HEK293 (cell line): Measurements from ENCODE around the gene VPS33A.

Experiments used
- CTCF ChIA-PET: fragments of 350-600 bp; formaldehyde crosslinking; extraction: SDS; loops from one replicate; lab custom pipeline; 2021; ENCODE audit warnings: antibody characterized with exemption; lab: Yijun Ruan, JAX
- POLR2A ChIA-PET: fragments of 300-600 bp; formaldehyde crosslinking; extraction: SDS; loops from one replicate; lab custom pipeline; 2020; ENCODE audit warnings: antibody characterized with exemption, inconsistent platforms; lab: Yijun Ruan, JAX
- H3K27ac ChIP-seq: fragments of 200-500 bp; sonication (Bioruptor generic); 2 replicates; pipeline ENCODE4 v1.5.1; 2014; ENCODE audit warnings: low read depth, low read length, control low read depth, inconsistent platforms; ENCODE audit errors: extremely low read depth
- H3K36me3 ChIP-seq, 2 experiments: fragments of 200-500 bp in 1 of 2; sonication (Bioruptor generic) in 1 of 2; 1 replicate in 1 of 2; 2 replicates in 1 of 2; pipeline ENCODE4 v1.5.1; 2014 to 2017; ENCODE audit warnings: inconsistent platforms in 2 of 2, low read length in 2 of 2; ENCODE audit not compliant: control insufficient read depth in 2 of 2, insufficient read depth in 1 of 2
- H3K4me1 ChIP-seq: fragments of 200-500 bp; sonication (Bioruptor generic); 2 replicates; pipeline ENCODE4 v1.5.1; 2014; ENCODE audit warnings: mild to moderate bottlenecking, low read length, inconsistent platforms; ENCODE audit not compliant: control insufficient read depth, insufficient read depth
- H3K4me3 ChIP-seq: 2 replicates; pipeline ENCODE4 v1.5.1; 2011; ENCODE audit warnings: low read depth, mild to moderate bottlenecking, control low read depth, low read length, moderate library complexity
- H3K9me3 ChIP-seq: fragments of 200-500 bp; sonication (Bioruptor generic); 2 replicates; pipeline ENCODE4 v1.5.1; 2014; ENCODE audit warnings: low read depth, low read length, inconsistent platforms; ENCODE audit not compliant: control insufficient read depth, insufficient read depth
- BCL11A ChIP-seq: fragments of 450-650 bp; formaldehyde crosslinking; IDR thresholded peaks from 2 replicates; pipeline ENCODE4 v1.5.1; 2016; ENCODE audit warnings: low read depth, missing biosample characterization, missing genetic modification characterization
- KLF10 ChIP-seq: fragments of 450-650 bp; IDR thresholded peaks from 2 replicates; pipeline ENCODE4 v1.5.1; 2018; ENCODE audit warnings: missing biosample characterization, mild to moderate bottlenecking, missing genetic modification characterization
- MEIS1 ChIP-seq: sonication (generic); formaldehyde crosslinking; IDR thresholded peaks from 2 replicates; pipeline ENCODE4 v1.8.1; 2022; ENCODE audit warnings: missing genetic modification reagents, mild to moderate bottlenecking, borderline replicate concordance
- PRDM1 ChIP-seq: fragments of 450-650 bp; formaldehyde crosslinking; IDR thresholded peaks from 2 replicates; pipeline ENCODE4; 2016; ENCODE audit warnings: missing biosample characterization, missing genetic modification characterization
- SP2 ChIP-seq: fragments of 450-650 bp; formaldehyde crosslinking; IDR thresholded peaks from 2 replicates; pipeline ENCODE4 v1.5.1; 2016; ENCODE audit warnings: missing biosample characterization, missing genetic modification characterization
- ZBTB8A ChIP-seq: fragments of 450-650 bp; formaldehyde crosslinking; IDR thresholded peaks from 2 replicates; pipeline ENCODE4 v1.5.1; 2016; ENCODE audit warnings: missing biosample characterization, missing genetic modification characterization
- ZFP37 ChIP-seq: fragments of 450-650 bp; formaldehyde crosslinking; IDR thresholded peaks from 2 replicates; pipeline ENCODE4 v1.5.1; 2016; ENCODE audit warnings: missing biosample characterization, missing genetic modification characterization
- ZIC2 ChIP-seq: fragments of 450-650 bp; formaldehyde crosslinking; IDR thresholded peaks from 2 replicates; pipeline ENCODE4 v1.5.1; 2016; ENCODE audit warnings: missing biosample characterization, missing genetic modification characterization
- ZNF121 ChIP-seq: fragments of 450-650 bp; formaldehyde crosslinking; IDR thresholded peaks from 2 replicates; pipeline ENCODE4 v1.5.1; 2016; ENCODE audit warnings: missing biosample characterization, missing genetic modification characterization
- ZNF133 ChIP-seq: fragments of 450-650 bp; formaldehyde crosslinking; IDR thresholded peaks from 2 replicates; pipeline ENCODE4 v1.5.1; 2016; ENCODE audit warnings: missing biosample characterization, missing genetic modification characterization
- ZNF16 ChIP-seq: fragments of 450-650 bp; formaldehyde crosslinking; IDR thresholded peaks from 2 replicates; pipeline ENCODE4 v1.5.1; 2016; ENCODE audit warnings: low read depth, missing biosample characterization, missing genetic modification characterization
- ZNF175 ChIP-seq: fragments of 450-650 bp; formaldehyde crosslinking; IDR thresholded peaks from 2 replicates; pipeline ENCODE4 v1.5.1; 2016; ENCODE audit warnings: missing biosample characterization, missing genetic modification characterization
- ZNF223 ChIP-seq: fragments of 450-650 bp; formaldehyde crosslinking; IDR thresholded peaks from 2 replicates; pipeline ENCODE4 v1.5.1; 2016; ENCODE audit warnings: missing biosample characterization, missing genetic modification characterization
- ZNF292 ChIP-seq: fragments of 450-650 bp; formaldehyde crosslinking; IDR thresholded peaks from 2 replicates; pipeline ENCODE4 v1.5.1; 2016; ENCODE audit warnings: low read depth, missing biosample characterization, missing genetic modification characterization, borderline replicate concordance
- ZNF335 ChIP-seq: fragments of 450-650 bp; formaldehyde crosslinking; conservative IDR thresholded peaks from 2 replicates; pipeline ENCODE4 v1.5.1; 2016; ENCODE audit warnings: missing biosample characterization, missing genetic modification characterization
- ZNF404 ChIP-seq: fragments of 450-650 bp; formaldehyde crosslinking; IDR thresholded peaks from 2 replicates; pipeline ENCODE4 v1.5.1; 2017; ENCODE audit warnings: missing biosample characterization, missing genetic modification characterization
- ZNF416 ChIP-seq: fragments of 450-650 bp; formaldehyde crosslinking; IDR thresholded peaks from 2 replicates; pipeline ENCODE4 v1.5.1; 2016; ENCODE audit warnings: missing biosample characterization, missing genetic modification characterization
- ZNF423 ChIP-seq: fragments of 450-650 bp; formaldehyde crosslinking; IDR thresholded peaks from 2 replicates; pipeline ENCODE4 v1.5.1; 2016; ENCODE audit warnings: missing biosample characterization, missing genetic modification characterization
- ZNF514 ChIP-seq: fragments of 450-650 bp; formaldehyde crosslinking; IDR thresholded peaks from 2 replicates; pipeline ENCODE4 v1.5.1; 2016; ENCODE audit warnings: missing biosample characterization, missing genetic modification characterization
- ZNF521 ChIP-seq: fragments of 450-650 bp; formaldehyde crosslinking; IDR thresholded peaks from 2 replicates; pipeline ENCODE4 v1.5.1; 2017; ENCODE audit warnings: missing biosample characterization, mild to moderate bottlenecking, missing genetic modification characterization
- ZNF555 ChIP-seq: fragments of 450-650 bp; formaldehyde crosslinking; conservative IDR thresholded peaks from 2 replicates; pipeline ENCODE4 v1.5.1; 2017; ENCODE audit warnings: missing biosample characterization, mild to moderate bottlenecking, missing genetic modification characterization, inconsistent platforms
- ZNF561 ChIP-seq: fragments of 450-650 bp; IDR thresholded peaks from 2 replicates; pipeline ENCODE4 v1.5.1; 2018; ENCODE audit warnings: missing biosample characterization, missing genetic modification characterization, borderline replicate concordance
- ZNF610 ChIP-seq: fragments of 450-650 bp; formaldehyde crosslinking; IDR thresholded peaks from 2 replicates; pipeline ENCODE4 v1.5.1; 2016; ENCODE audit warnings: missing biosample characterization, missing genetic modification characterization, borderline replicate concordance
- ZNF626 ChIP-seq: fragments of 450-650 bp; sonication (Bioruptor Pico); formaldehyde crosslinking; IDR thresholded peaks from 2 replicates; pipeline ENCODE4 v1.5.1; 2018; ENCODE audit warnings: missing biosample characterization, missing genetic modification characterization, inconsistent platforms
- ZNF792 ChIP-seq: fragments of 450-650 bp; formaldehyde crosslinking; IDR thresholded peaks from 2 replicates; pipeline ENCODE4 v1.5.1; 2016; ENCODE audit warnings: missing biosample characterization, missing genetic modification characterization
- ZSCAN30 ChIP-seq: fragments of 450-650 bp; IDR thresholded peaks from 2 replicates; pipeline ENCODE4 v1.5.1; 2018; ENCODE audit warnings: missing biosample characterization, mild to moderate bottlenecking, missing genetic modification characterization, moderate library complexity
- TF ChIP-seq, protein P1 (sequence below): fragments of 450-650 bp; formaldehyde crosslinking; IDR thresholded peaks from 2 replicates; pipeline ENCODE4 v1.5.1; 2016; ENCODE audit warnings: missing biosample characterization, missing genetic modification characterization
- TF ChIP-seq, protein P2 (sequence below): fragments of 450-650 bp; formaldehyde crosslinking; IDR thresholded peaks from 2 replicates; pipeline ENCODE4 v1.5.1; 2017; ENCODE audit warnings: missing biosample characterization, missing genetic modification characterization
- TF ChIP-seq, protein P3 (sequence below): sonication (generic); formaldehyde crosslinking; IDR thresholded peaks from 2 replicates; pipeline ENCODE4 v1.8.1; 2022; ENCODE audit warnings: mild to moderate bottlenecking, moderate library complexity, missing genetic modification reagents

The VPS33A gene

DNA sequence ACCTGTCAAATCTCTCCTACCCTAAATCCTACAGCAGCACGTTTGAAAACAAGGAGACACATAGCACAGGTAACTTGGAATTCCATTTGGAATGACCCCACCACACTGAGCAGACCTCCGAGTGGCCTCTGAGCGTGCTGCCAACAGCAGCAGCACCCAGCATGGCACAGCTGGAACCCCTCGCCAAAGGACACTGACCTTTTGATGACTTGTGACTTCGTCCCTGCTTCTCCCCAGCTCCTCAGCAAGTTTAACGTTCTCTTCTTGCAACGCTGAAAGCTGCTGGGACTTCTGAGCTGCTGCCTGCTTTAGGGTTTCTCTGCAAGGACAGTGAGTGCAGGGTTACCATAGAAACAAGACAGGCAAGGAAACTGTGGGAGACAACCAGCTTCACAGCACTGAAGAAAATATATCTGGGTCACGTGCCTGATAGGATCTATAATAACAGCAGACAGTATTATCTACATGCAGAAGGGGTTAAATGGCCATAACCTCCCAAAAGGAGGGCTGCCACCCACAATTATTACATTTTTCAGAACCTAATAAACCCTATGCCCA is 43.3 kb upstream of the VPS33A start:
- H3K36me3 ChIP-seq: peaks cover 0 to 19% of the 10 kb centered on the region in 2 experiments; a peak in 1 of 3 replicates
- TF ChIP-seq BCL11A (tag by site-specific recombination) (no peak), ZSCAN30 (no peak), ZIC2 (tag by site-specific recombination) (no peak), ZNF121 (no peak), ZNF561 (tag by site-specific recombination) (no peak), MEIS1 (CRISPR knock-in tag) (no peak), PRDM1 (tag by site-specific recombination) (no peak), ZNF626 (tag by site-specific recombination) (no peak), ZNF292 (tag by site-specific recombination) (no peak), SP2 (tag by site-specific recombination) (no peak), ZNF514 (tag by site-specific recombination) (no peak), ZNF223 (tag by site-specific recombination) (no peak), ZNF555 (tag by site-specific recombination) (no peak)
- TF ChIP-seq, protein P1, sequence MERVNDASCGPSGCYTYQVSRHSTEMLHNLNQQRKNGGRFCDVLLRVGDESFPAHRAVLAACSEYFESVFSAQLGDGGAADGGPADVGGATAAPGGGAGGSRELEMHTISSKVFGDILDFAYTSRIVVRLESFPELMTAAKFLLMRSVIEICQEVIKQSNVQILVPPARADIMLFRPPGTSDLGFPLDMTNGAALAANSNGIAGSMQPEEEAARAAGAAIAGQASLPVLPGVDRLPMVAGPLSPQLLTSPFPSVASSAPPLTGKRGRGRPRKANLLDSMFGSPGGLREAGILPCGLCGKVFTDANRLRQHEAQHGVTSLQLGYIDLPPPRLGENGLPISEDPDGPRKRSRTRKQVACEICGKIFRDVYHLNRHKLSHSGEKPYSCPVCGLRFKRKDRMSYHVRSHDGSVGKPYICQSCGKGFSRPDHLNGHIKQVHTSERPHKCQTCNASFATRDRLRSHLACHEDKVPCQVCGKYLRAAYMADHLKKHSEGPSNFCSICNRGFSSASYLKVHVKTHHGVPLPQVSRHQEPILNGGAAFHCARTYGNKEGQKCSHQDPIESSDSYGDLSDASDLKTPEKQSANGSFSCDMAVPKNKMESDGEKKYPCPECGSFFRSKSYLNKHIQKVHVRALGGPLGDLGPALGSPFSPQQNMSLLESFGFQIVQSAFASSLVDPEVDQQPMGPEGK: no peak
- ChIA-PET POLR2A (interaction anchor here (0.6 kb wide), 1 partner anchor 98 kb away, joined by 4 read pairs; no protein-coding TSS in a partner anchor), CTCF (interaction anchor here (0.5 to 1.4 kb wide), 3 partner anchors 26 to 192 kb away, joined by 3 to 6 read pairs (median 4); no protein-coding TSS in a partner anchor)
- no peak overlapping the region for H3K27ac ChIP-seq
- H3K4me1 ChIP-seq: no peaks in the 10 kb centered on the region
- H3K9me3 ChIP-seq: no peaks in the 10 kb centered on the region
- no peak overlapping the region for H3K4me3 ChIP-seq

DNA sequence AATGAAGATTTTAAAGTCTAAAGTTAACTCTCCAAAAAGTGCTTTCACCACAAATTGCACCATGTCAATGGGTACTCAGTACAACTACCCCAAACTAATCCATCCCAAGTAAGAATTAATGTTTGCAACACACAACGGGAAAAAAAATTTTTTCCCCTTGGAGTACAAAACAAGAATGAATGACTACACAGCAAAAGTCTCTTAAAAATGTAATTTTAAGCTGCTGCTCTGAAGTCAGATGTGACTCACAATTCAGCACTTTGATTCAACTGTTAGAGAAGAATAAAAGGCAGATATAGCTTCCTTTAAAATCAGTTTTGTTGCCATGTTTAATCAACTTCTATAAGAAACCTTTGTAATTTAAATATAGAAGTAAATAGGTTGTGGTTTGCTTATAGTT is 42.5 kb upstream of the VPS33A start:
- H3K4me3 ChIP-seq: no peak overlapping the region
- no peaks in the 10 kb centered on the region for H3K9me3 ChIP-seq
- ChIA-PET CTCF (interaction anchor here (0.6 to 1.4 kb wide), 5 partner anchors 27 to 315 kb away, joined by 3 to 6 read pairs (median 3); no protein-coding TSS in a partner anchor), POLR2A (no interaction called here)
- H3K36me3 ChIP-seq: peaks cover 0 to 16% of the 10 kb centered on the region in 2 experiments; a peak in 1 of 3 replicates
- no peaks in the 10 kb centered on the region for H3K4me1 ChIP-seq
- TF ChIP-seq, protein P2, sequence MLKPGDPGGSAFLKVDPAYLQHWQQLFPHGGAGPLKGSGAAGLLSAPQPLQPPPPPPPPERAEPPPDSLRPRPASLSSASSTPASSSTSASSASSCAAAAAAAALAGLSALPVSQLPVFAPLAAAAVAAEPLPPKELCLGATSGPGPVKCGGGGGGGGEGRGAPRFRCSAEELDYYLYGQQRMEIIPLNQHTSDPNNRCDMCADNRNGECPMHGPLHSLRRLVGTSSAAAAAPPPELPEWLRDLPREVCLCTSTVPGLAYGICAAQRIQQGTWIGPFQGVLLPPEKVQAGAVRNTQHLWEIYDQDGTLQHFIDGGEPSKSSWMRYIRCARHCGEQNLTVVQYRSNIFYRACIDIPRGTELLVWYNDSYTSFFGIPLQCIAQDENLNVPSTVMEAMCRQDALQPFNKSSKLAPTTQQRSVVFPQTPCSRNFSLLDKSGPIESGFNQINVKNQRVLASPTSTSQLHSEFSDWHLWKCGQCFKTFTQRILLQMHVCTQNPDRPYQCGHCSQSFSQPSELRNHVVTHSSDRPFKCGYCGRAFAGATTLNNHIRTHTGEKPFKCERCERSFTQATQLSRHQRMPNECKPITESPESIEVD (tag by site-specific recombination): no peak
- TF ChIP-seq ZNF792 (tag by site-specific recombination) (no peak), ZNF404 (no peak), ZNF423 (no peak)
- no peak overlapping the region for H3K27ac ChIP-seq

DNA sequence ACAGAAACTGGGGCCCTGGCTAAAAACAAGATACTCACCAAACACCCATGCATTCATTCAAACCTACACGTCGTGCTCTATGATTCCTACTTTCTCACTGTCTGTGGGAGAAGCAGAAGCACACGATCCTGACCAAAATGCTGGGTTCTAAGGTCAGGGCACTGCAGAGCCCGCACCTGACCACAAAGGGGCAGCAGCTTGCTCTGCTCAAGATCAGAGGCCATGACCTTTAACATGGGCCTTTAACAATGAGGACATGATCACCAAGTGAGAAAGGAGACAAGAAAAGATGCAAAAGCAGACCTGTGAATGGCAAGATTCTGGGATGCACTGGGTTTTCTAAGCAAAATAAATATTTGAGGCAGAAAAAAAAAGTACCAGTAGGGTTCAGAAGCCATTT is 40.1 kb upstream of the VPS33A start:
- Histone ChIP-seq H3K4me1 (no peaks in the 10 kb centered on the region), H3K9me3 (no peaks in the 10 kb centered on the region), H3K27ac (no peak overlapping the region), H3K4me3 (no peak overlapping the region), H3K36me3 (peaks cover 0 to 20% of the 10 kb centered on the region in 2 experiments; a peak in 2 of 3 replicates)
- POLR2A ChIA-PET: interaction anchor here (0.7 kb wide), 1 partner anchor 78 kb away, joined by 5 read pairs; no protein-coding TSS in a partner anchor
- CTCF ChIA-PET: interaction anchor here (1.3 kb wide), 1 partner anchor 165 kb away, joined by 4 read pairs; no protein-coding TSS in a partner anchor
- TF ChIP-seq, protein P3, sequence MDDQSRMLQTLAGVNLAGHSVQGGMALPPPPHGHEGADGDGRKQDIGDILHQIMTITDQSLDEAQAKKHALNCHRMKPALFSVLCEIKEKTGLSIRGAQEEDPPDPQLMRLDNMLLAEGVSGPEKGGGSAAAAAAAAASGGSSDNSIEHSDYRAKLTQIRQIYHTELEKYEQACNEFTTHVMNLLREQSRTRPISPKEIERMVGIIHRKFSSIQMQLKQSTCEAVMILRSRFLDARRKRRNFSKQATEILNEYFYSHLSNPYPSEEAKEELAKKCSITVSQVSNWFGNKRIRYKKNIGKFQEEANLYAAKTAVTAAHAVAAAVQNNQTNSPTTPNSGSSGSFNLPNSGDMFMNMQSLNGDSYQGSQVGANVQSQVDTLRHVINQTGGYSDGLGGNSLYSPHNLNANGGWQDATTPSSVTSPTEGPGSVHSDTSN (CRISPR knock-in tag): no peak
- no peak for TF ChIP-seq ZNF133 (tag by site-specific recombination)
- no peak for TF ChIP-seq ZNF416
- TF ChIP-seq KLF10 (tag by site-specific recombination): no peak
- TF ChIP-seq ZFP37 (tag by site-specific recombination): no peak
- TF ChIP-seq ZNF610 (tag by site-specific recombination): no peak
- TF ChIP-seq ZNF335: no peak
- TF ChIP-seq ZNF521: no peak
- TF ChIP-seq ZNF175 (tag by site-specific recombination): no peak
- no peak for TF ChIP-seq ZNF16 (tag by site-specific recombination)
- no peak for TF ChIP-seq ZBTB8A (tag by site-specific recombination)
